HG03175 (cell line): ENCODE measurements around the gene CIBAR2.

Experiments
- ATAC-seq: cut with Tn5 transposase; IDR thresholded peaks from one replicate; pipeline ENCODE4 v1.9.1; 2021; ENCODE audit warnings: mild to moderate bottlenecking, moderate library complexity; ENCODE audit not compliant: unreplicated experiment

The CIBAR2 gene

DNA sequence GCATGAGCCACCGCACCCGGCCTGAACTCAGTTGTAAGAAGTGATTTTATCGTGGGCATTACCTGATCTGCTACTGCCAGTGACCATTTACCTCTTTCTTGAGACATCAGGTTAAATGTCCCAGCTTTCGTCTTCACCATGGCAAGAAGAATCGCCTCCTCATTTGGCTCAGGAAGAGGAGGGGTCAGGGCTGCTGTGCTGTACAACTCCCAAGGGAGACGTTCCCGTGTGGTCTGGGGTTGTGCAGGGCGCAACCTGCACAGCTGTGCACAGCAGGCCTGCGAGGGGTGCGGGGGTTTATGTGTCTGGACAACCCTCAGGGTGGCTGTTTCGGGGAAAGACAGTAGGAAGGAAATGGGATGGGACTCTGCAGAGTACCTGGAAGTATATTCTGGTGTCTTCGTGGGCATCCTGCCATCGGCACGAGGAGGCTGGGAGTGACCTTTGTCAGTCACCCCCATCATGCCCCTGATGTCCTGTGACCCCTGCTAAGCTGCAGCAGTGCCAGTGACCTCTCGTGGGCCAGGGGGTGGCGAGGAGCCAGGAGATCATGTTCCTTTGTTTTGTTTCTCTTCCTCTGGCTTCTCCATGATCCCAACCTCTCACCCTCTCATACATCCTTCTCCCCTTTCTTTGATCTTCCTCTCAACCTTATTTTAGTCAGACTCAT lies 27.3 kb downstream of the CIBAR2 start:
- ATAC-seq, result no peak

DNA sequence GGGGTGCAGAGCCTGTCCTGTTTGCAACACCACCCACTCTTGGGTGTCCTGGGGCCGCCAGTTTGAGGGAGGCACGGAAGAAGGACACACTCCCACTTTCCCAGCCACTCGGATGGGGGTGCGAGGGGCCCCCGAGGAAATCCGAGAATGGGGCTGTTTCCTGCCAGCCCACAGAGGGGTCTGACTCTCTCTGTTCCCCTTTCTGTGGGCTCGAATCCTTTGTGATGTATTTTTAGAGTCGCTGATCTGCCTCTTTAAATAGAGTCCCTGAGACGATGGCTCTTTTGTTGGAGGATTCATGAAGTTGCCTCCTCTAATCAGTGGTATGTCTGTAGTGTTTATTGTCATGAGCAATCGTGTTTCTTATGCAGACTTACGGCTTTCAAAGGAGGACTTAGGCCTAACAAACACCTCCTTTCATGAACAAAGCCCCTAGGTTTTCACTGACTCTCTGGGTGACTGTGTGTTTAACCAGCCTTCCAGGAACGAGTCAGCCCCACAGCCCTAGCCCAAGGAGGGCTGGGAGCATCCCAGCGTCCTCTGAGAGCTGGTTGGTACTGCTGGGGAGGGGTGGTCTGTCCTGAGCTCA lies 29.1 kb downstream of the CIBAR2 start:
- ATAC-seq, result no peak

DNA sequence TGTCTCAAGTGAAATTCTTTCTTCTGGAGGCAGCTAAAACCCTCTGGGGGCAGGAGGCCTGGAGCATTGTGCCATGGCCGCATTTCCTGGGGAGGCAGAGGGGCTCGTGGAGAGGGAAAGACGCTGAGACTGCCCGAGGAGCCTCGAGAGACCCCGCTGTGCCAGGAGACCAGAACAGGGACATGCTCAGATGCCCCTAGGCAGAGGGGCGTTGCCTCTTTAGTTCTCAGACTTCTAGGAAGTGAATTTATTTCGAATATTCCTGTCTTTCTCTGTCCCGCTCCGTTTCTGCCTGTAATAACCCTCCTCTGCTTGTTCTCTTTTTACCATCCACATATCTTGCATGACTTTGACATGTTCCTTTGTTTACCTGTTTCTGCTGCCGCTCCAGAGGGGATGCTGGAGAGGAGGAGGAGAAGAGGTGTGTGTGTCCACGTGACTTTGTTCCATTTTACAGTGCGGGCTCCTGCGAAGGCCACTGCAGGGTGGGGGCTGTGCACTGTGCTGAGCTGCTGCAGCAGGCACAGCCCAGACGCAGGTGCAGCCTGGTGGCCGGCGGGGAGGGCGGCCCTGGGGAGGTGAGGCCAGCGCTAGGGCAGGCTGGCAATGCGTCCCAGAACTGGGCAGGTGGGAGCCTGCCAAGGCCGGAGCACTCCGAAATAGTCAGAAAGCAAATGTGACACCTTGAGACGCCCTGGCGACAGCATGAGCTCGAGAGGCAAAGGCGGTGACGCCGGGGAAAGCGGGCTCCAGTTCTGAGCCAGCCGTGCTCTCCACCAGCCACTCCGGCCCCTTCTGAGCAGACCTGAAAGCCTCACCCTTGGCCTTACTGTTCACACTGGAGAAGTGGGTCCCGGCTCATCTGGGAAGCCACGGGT lies 29.9 kb downstream of the CIBAR2 start:
- no peak for ATAC-seq

GRCh38 chr16:85081765-85082164 lies 30.5 kb downstream of the CIBAR2 start:
- no peak for ATAC-seq

DNA sequence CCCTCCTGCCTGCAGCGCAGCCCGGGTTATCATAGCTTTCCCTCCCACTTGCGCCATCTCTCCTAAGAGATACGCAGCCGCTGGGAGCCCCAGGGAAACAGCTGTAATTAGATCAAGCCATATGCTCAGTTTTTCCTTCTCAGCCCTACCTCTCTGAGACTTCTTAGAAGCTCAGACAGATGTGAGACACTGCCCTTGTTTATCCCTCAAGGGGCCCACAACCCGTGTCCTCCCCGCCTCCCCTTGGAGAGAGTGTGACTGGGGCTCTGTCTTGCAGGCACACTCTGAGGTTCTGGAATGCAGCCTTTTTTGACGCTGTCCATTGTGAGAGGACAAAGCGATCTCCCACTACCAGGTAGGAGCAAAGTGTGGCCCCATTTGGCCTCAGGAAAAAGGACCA lies 31.2 kb downstream of the CIBAR2 start:
- ATAC-seq, result no peak

DNA sequence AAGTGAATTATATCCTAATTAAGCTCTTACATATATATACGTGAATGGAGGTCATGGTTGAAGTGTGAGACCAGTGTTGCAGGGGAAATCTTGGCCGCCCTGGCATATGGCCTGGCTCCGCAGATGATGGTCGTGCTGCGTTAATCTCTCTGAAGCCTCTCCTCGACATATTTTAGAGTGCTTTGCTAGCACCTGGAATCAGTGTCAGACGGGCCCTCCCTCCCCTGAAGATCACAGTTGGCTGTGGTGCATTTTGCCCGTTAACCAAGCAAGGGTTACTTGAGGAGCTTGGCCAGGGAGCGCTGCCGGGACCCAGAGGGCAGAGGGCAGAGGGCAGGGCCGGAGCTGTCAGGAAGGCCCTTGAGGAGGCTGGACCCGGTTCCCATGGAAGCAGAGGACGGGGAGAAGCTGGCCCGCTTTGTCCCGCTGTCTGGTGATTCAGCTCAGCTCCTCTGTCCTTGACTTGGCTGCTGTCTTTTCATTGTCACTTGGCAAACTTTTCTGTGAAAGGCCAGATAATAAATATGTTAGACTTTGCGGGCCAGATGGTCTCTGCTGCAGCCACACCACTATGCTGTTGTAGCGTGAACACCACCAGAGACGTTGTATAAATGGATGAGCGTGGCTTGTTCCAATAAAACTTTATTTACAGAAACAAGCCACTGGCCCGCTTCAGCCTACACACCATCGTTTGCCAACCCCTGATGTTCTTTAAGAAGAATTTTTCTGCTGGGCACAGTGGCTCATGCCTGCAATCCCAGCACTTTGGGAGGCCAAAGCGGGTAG lies 32.3 kb downstream of the CIBAR2 start:
- no peak for ATAC-seq

DNA sequence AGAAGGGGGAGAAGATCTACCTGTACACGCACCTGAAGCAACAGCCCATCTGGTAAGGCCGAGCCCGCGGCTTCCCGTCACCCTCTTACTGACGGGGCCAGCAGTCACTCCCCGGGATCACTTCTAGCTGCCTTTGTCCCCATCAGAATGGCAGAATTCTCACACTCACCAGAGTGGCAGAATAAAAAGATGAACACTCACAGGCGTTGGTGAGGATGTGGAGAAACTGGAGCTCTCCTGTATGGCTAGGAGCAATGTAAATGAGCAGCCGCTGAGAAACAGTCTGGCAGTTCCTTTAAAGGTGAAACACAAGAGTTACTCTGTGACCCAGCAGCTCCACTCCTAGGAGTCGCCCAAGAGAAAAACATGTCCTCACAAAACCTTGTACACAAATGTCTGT lies 33.3 kb downstream of the CIBAR2 start:
- no peak for ATAC-seq

DNA sequence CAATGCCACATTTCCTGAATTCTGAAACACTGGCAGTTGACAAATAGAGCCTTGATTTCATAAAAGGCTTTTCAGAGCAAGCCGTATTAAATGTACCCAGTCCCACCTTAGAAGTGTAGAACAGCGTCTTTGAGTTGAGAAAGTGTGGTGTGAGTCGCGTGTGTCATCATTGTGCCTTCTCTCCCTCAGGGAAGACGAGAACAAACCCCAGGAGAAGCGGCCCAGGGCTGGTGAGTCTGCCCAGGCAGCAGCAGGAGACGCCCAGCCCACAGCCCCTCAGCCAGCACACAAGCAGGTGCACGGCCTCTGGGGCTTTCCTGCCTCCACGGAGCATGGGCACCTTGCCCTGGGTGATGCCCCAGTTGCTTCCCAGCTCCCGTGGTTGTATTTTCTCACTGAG lies 34.0 kb downstream of the CIBAR2 start:
- ATAC-seq, result no peak

- no peak for ATAC-seq
Measured at GRCh38 chr16:85077576-85078125, 34.6 kb downstream of the CIBAR2 start.

DNA sequence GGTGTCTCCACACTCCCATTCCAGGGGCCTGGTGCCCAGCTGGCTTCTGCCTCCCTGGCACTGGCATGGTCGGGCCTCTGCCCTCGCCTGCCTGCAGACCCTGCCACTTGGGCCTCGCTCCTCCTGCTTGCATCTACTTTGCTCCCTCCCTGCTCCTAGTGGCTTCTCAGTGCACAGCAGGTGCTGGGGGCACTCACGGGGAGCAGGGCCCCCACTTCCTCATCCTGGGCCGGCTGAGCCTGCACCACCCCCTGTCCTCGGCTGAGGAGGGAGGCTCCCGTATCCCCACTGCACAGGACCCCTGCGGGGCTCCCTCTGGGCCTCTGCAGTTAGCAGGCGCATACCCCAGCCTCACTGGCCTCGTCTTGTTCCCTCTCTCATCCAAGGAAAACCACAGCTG lies 35.2 kb downstream of the CIBAR2 start:
- no peak for ATAC-seq

DNA sequence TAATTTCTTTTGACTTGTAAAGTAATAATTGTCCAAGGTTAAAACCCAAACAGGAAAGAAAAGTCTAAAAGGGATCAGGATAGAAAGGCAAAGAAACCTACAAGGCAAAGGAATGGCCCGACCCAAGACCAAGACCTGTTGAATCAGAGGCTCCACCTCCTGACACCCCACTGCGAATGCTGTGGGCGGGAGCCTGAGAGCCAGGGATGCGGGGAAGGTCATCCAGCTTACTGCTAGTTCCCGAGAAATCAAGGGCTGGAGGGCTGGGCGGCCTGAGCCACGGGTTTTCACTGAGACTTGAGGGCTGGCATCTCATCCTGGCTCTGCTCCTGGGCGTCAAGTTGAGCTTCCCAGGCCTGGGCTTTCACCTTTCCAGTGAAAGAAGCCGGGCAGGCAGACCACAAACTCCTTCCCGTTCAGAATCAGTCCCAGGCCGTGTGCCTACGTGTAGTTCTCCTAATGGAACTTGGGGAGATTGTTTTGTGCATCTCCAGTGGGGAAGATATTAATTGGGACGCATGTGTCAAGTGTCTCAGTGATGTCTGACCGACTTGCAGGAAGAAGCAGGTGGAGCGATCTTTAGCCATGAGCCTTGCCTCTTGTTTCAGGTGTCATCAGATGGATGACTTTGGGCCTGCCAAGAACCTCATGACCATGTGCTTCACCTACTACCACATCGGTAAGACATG lies 36.9 kb downstream of the CIBAR2 start:
- ATAC-seq, result no peak

GRCh38 chr16:85074225-85074914 lies 37.9 kb downstream of the CIBAR2 start:
- no peak for ATAC-seq

DNA sequence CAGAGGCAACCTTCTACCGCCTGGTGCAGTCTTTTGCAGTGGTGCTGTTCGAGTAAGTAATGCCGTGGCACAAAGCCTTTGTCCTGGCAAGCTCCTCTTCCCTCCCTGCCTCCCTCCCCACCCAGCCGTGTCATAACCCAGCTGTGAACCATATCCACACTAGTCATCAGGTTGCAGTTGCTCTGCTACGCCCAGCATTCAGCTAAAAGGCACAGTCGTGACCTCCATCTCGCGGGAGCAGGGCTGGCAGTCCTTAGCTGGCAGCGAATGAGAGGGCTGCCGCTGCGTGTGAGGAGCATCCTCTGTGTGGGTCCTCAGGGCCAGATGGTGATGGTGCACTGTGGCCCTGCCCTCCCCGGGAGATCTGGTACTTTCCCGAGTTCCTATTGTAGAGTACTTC lies 39.3 kb downstream of the CIBAR2 start:
- no peak for ATAC-seq

DNA sequence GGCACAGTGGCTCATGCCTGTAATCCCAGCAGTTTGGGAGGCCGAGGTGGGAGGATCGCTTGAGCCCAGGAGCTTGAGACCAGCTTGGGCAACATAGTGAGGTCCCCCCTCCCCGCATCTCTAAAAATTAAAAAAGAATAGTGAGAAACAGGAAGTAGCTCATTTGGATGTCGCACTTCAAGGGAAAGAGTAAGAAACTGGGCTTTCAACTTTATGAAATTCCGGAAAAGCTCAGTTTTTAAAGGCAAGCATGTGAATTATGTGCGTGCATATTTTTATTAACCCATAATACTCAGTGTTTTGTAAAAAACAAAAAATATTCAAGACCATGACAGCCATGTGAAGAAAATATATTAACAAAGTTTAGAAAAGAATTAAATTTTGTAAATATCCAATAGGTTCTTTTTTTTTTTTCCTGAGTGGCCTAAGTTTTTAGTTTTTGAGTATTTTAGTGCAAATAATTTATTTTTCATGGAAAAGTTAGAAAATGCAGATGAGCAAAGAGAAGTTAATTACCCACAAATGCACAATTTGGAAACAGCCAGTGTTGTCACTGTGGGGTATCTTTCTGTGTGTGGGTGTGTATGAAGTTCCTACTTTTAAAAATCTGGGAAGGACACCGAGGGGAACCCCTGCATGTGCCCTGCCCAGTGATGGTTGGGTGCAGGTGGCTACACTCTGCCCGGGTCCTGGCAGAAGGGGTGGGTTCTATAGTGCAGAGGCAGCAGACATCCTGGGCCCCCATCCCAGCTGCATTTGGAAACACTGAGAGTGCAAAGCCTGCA lies 40.0 kb downstream of the CIBAR2 start:
- no peak for ATAC-seq

DNA sequence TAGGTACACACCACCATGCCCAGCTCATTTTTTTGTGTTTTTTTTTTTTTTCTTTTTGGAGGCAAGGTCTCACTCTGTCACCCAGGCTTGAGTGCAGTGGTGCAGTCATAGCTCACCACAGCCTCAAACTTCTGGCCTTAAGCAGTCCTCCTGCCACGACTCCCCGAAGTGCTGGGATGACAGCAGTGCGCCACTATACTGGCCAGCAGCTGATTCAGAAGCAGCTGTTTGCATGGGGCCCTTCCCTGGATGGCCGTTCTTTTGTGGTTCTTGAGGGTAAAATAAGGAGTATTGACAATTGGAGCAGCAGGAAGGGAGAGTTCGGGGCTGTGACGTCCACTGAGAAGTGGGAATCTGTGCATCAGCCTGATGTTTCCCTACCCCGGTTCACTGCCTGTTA lies 43.1 kb downstream of the CIBAR2 start:
- ATAC-seq, result no peak

GRCh38 chr16:85068746-85069145 lies 43.5 kb downstream of the CIBAR2 start:
- ATAC-seq, result no peak

GRCh38 chr16:85067426-85067825 lies 44.8 kb downstream of the CIBAR2 start:
- ATAC-seq, result no peak

DNA sequence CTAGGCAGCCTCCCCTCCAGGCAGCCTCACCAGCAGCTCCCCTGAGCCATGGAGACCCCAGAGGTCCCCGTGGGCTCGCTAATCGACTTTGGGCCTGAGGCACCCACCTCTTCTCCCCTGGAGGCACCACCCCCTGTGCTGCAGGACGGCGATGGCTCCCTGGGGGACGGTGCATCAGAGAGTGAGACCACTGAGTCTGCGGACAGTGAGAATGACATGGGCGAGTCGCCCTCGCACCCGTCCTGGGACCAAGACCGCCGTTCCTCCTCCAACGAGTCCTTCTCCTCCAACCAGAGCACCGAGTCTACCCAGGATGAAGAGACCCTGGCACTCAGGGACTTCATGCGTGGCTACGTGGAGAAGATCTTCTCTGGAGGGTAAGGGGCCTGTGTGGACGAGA lies 45.2 kb downstream of the CIBAR2 start:
- no peak for ATAC-seq

- ATAC-seq, result no peak
Measured at GRCh38 chr16:85066346-85066885, 45.9 kb downstream of the CIBAR2 start.
